EH (cell line): Measurements from ENCODE around the gene ZNF319.

Experiments
- DNase-seq: peaks from one replicate; pipeline ENCODE4 v3.0.0-alpha.2; 2015; ENCODE audit warnings: low read depth

ZNF319 gene

GRCh38 chr16:57956270-57956808 lies 44.1 kb downstream of the ZNF319 start:
- DNase-seq: no peak

GRCh38 chr16:57955572-57956188 lies 44.8 kb downstream of the ZNF319 start:
- no peak for DNase-seq

- DNase-seq: no peak
These were observed 46.6 kb downstream of the ZNF319 start for GRCh38 chr16:57953857-57954256.

- no peak for DNase-seq
These were observed 47.6 kb downstream of the ZNF319 start for GRCh38 chr16:57952909-57953308.

- no peak for DNase-seq
These were observed 49.1 kb downstream of the ZNF319 start for GRCh38 chr16:57951204-57951960.

- DNase-seq: peak; percentile 7
These were observed 50.1 kb downstream of the ZNF319 start for GRCh38 chr16:57950382-57950781.

- DNase-seq: peak; percentile 10
These were observed 50.8 kb downstream of the ZNF319 start for GRCh38 chr16:57949595-57950238.

- DNase-seq: no peak
These were observed 51.5 kb downstream of the ZNF319 start for GRCh38 chr16:57949013-57949412.

- DNase-seq: no peak
These were observed 52.4 kb downstream of the ZNF319 start for GRCh38 chr16:57948027-57948426.

- no peak for DNase-seq
These were observed 53.2 kb downstream of the ZNF319 start for GRCh38 chr16:57947261-57947660.

- DNase-seq: no peak
These were observed 54.2 kb downstream of the ZNF319 start for GRCh38 chr16:57946181-57946801.

GRCh38 chr16:57945740-57946138 lies 54.7 kb downstream of the ZNF319 start:
- DNase-seq: no peak

- DNase-seq: no peak
These were observed 55.3 kb downstream of the ZNF319 start for GRCh38 chr16:57944970-57945739.
